Measurements from ENCODE around the gene TRH. TPM values are rescaled to one million over a fixed set of nuclear protein-coding genes. Genes with fewer than 3 reads are reported as not detected.

The TRH gene
- total and polyA plus RNA-seq, 2 donors (not counting 3 experiments of a cell fraction or from before 2014, with no cell fraction given) = not detected

DNA sequence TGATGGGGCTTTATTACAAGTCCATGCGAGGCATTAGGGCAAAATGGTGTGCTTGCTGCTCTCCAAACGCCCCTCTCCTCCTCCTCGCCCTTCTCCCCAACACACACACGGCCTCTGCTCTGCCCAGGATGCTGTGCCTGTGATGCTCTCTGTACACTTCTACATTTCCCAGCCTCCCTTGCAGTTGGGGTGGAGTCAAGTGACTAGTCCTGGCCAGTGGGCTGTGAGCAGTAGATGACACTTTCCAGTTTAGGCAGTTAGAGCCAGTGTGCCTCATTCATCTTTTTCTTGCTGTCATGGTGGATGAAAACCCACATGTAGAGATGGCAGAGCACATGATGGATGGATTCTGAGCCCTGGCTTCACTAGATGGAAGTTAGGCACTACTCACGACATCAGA, 5.4 kb downstream of the TRH start:
- no peak for FAIRE-seq
- intact Hi-C loops (cut with micrococcal nuclease) = no loop called here

DNA sequence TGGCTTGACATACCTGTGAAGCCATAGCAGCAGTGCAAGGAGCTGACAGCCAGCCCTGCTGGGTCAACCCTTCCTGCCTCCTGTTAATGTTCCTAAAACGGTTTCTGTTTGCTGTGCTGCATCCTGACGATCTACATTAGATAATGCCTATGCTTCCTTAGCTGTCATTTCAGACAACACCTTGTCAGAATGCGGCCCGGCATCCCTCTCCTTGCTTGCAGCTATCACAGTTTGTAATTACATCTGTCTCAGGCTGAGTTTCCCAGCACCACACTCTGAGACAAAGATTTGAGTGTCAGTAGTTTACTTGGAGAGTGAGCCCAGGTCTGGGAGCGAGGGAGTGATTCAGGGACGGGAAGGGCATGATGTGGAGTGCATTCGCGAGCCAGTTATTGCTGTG, 9.0 kb downstream of the TRH start:
- Histone ChIP-seq H3K9ac (replicated peaks; ENCODE audit: extremely low read depth, insufficient read depth, low read length) (no peak overlapping the region), H3K27ac (ENCODE audit: insufficient read depth, low read depth, low read length) (no peak overlapping the region), H3K9me3 (replicated peaks; ENCODE audit: control insufficient read depth, insufficient read depth, low read length) (no peaks in the 10 kb centered on the region), H4K20me1 (replicated peaks; ENCODE audit: control insufficient read depth, extremely low read depth, insufficient read depth, low read length) (no peaks in the 10 kb centered on the region), H3K36me3 (ENCODE audit: control insufficient read depth in 2 of 2, extremely low read depth in 1 of 2, insufficient read depth in 2 of 2, low read length in 2 of 2) (no peaks in the 10 kb centered on the region), H3K9me1 (replicated peaks; ENCODE audit: control insufficient read depth, extremely low read depth, insufficient read depth, low read length) (no peaks in the 10 kb centered on the region), H3K4me2 (ENCODE audit: insufficient read depth, low read length) (no peak overlapping the region), H3K4me3 (replicated peaks in 1 of 3; ENCODE audit: insufficient read depth in 1 of 3, low read depth in 1 of 3, low read length in 3 of 3) (no peak overlapping the region), H3K79me2 (ENCODE audit: control insufficient read depth, insufficient read depth, low read length) (no peaks in the 10 kb centered on the region), H3K27me3 (ENCODE audit: control insufficient read depth in 2 of 2, insufficient read depth in 2 of 2, low read length in 2 of 2) (peaks cover 3 to 4% of the 10 kb centered on the region in 2 experiments), H3K4me1 (ENCODE audit: control insufficient read depth, extremely low read depth, insufficient read depth, low read length) (no peaks in the 10 kb centered on the region), H2AFZ (ENCODE audit: low read depth, low read length) (no peak overlapping the region)
- POLR2A ChIA-PET = no interaction called here
- TF ChIP-seq POLR2AphosphoS5 (IDR thresholded peaks at IDR 0.05; ENCODE audit: insufficient read depth, low read depth, low read length) (no peak), MYC (IDR thresholded peaks at IDR 0.05; ENCODE audit: low read depth, low read length) (no peak), JUN (IDR thresholded peaks at IDR 0.05; ENCODE audit: borderline replicate concordance, insufficient read depth, insufficient read length, low read depth) (no peak), POLR2A (IDR thresholded peaks at IDR 0.05; ENCODE audit: low read depth, low read length) (no peak), EZH2 (IDR thresholded peaks at IDR 0.05; ENCODE audit: borderline replicate concordance, low read depth, low read length, severe bottlenecking) (no peak), FOS (IDR thresholded peaks at IDR 0.05; ENCODE audit: borderline replicate concordance, insufficient read depth, low read length) (no peak), GATA2 (IDR thresholded peaks at IDR 0.05; ENCODE audit: insufficient read depth, insufficient read length, low read depth, low read length) (no peak)
- TF ChIP-seq, protein P1, sequence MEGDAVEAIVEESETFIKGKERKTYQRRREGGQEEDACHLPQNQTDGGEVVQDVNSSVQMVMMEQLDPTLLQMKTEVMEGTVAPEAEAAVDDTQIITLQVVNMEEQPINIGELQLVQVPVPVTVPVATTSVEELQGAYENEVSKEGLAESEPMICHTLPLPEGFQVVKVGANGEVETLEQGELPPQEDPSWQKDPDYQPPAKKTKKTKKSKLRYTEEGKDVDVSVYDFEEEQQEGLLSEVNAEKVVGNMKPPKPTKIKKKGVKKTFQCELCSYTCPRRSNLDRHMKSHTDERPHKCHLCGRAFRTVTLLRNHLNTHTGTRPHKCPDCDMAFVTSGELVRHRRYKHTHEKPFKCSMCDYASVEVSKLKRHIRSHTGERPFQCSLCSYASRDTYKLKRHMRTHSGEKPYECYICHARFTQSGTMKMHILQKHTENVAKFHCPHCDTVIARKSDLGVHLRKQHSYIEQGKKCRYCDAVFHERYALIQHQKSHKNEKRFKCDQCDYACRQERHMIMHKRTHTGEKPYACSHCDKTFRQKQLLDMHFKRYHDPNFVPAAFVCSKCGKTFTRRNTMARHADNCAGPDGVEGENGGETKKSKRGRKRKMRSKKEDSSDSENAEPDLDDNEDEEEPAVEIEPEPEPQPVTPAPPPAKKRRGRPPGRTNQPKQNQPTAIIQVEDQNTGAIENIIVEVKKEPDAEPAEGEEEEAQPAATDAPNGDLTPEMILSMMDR (IDR thresholded peaks at IDR 0.05; ENCODE audit: extremely low read depth in 1 of 2, insufficient read depth in 1 of 2, low read depth in 1 of 2, low read length in 2 of 2) = no peak
- no peak for FAIRE-seq
- no TSS peak for BruUV-seq (replicated peaks)
- dilution Hi-C loops (cut with MboI; ENCODE audit: extremely low pct_ligation_motif_present, low sequenced_read_pairs) = no loop called here
- no peak for DNase-seq (ENCODE audit: low read depth, low spot score)
- intact Hi-C loops (cut with micrococcal nuclease) = no loop called here
- CTCF ChIA-PET = interaction anchor here (0.6 to 2.1 kb wide), 3 partner anchors 9 to 41 kb away, joined by 3 to 8 read pairs (median 5); no protein-coding TSS in a partner anchor

More for the DNA sequence above, 5.4 kb downstream of the TRH start:
- H3K36me3 ChIP-seq (ENCODE audit: control insufficient read depth in 2 of 2, extremely low read depth in 1 of 2, insufficient read depth in 2 of 2, low read length in 2 of 2) = no peaks in the 10 kb centered on the region
- CTCF ChIA-PET = no interaction called here
- peaks cover 25 to 29% of the 10 kb centered on the region in 2 experiments for H3K27me3 ChIP-seq (ENCODE audit: control insufficient read depth in 2 of 2, insufficient read depth in 2 of 2, low read length in 2 of 2)
- BruUV-seq (replicated peaks) = no TSS peak
- DNase-seq (ENCODE audit: low read depth, low spot score) = no peak
- H3K9me3 ChIP-seq (replicated peaks; ENCODE audit: control insufficient read depth, insufficient read depth, low read length) = no peaks in the 10 kb centered on the region
- H3K9me1 ChIP-seq (replicated peaks; ENCODE audit: control insufficient read depth, extremely low read depth, insufficient read depth, low read length) = no peaks in the 10 kb centered on the region
- H3K4me3 ChIP-seq (replicated peaks in 1 of 3; ENCODE audit: insufficient read depth in 1 of 3, low read depth in 1 of 3, low read length in 3 of 3) = no peak overlapping the region
- no peaks in the 10 kb centered on the region for H3K4me1 ChIP-seq (ENCODE audit: control insufficient read depth, extremely low read depth, insufficient read depth, low read length)
- POLR2A ChIA-PET = no interaction called here
- dilution Hi-C loops (cut with MboI; ENCODE audit: extremely low pct_ligation_motif_present, low sequenced_read_pairs) = no loop called here
- no peak overlapping the region for H3K27ac ChIP-seq (ENCODE audit: insufficient read depth, low read depth, low read length)
- no peak overlapping the region for H3K4me2 ChIP-seq (ENCODE audit: insufficient read depth, low read length)
- no peaks in the 10 kb centered on the region for H4K20me1 ChIP-seq (replicated peaks; ENCODE audit: control insufficient read depth, extremely low read depth, insufficient read depth, low read length)
- H3K9ac ChIP-seq (replicated peaks; ENCODE audit: extremely low read depth, insufficient read depth, low read length) = no peak overlapping the region
- TF ChIP-seq POLR2A (IDR thresholded peaks at IDR 0.05; ENCODE audit: low read depth, low read length) = no peak
- TF ChIP-seq POLR2AphosphoS5 (IDR thresholded peaks at IDR 0.05; ENCODE audit: insufficient read depth, low read depth, low read length) = no peak
- H2AFZ ChIP-seq (ENCODE audit: low read depth, low read length) = no peak overlapping the region
- no peaks in the 10 kb centered on the region for H3K79me2 ChIP-seq (ENCODE audit: control insufficient read depth, insufficient read depth, low read length)

Data from endothelial cell of umbilical vein (primary cell).